Endothelial cell of hepatic sinusoid (primary cell): ENCODE results near the gene ABCC10.

Experiments
- in situ Hi-C: cut with HindIII; loops from 2 replicates; pipeline ENCODE4 v1.10.0; 2017; ENCODE audit warnings: low sequenced_read_pairs

Gene ABCC10

DNA sequence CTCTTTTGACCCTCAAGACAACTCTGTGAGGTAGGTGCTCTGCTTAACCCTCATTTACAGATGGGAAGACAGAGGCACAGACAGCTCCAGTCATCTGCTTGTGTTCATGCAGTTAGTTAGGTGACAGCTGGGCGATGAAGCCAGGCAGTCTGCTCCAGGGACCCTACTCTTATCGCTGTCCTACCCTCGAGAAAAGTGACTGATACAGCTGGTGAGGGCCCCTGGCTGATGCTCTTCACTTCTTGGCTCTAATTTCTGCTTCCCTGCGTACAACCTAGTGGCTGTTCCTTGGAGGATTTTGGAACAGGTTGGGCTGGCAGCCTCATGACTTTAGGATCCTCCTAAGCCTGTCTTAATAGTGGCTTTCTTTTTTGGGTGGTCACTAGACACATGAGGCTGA lies 40.9 kb downstream of the ABCC10 start:
- in situ Hi-C loops: no loop called here

DNA sequence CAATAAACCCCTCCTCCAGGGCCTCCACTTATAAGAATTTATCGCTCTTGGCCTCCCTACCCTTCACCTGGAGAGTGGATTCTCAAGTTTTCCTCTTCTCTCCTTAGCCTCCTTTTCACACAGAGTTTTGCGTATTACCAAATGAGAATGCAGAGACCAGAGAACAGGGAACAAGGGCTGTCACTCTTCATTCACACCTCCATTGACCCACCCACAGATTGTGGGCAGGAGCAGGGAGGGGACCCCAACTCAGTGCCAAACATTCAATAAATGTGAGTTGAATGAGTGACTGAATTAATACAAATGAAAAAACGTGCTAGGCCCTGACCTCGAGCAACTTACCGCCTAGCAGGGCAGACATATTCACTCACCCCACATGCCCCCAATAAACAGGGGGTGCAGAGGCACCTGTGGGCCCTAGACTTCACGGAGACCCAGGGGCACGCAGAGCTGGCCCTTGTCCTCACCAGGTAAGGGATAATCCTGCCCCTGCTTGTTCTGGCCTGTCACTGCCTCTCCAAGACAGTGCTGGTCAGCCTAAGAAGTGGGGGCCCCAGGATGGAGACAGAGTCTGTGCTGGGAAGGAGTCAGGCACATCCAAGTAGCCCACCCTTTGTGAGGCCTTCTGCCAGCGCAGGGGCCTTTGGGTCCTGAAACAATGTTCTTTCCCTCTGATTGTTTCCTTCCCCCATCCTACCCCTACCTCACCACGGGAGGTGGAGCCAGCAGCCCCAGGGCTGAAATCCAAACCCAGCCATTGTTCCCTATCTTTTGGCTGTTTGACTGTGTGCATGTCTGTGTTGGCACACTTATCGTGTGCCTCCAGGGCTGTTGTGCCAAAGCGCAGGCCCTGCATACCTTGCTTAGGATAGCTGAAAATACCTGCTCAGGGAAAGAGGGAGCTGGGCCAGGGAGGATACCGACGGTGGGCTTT lies 41.7 kb downstream of the ABCC10 start:
- in situ Hi-C loops: no loop called here

DNA sequence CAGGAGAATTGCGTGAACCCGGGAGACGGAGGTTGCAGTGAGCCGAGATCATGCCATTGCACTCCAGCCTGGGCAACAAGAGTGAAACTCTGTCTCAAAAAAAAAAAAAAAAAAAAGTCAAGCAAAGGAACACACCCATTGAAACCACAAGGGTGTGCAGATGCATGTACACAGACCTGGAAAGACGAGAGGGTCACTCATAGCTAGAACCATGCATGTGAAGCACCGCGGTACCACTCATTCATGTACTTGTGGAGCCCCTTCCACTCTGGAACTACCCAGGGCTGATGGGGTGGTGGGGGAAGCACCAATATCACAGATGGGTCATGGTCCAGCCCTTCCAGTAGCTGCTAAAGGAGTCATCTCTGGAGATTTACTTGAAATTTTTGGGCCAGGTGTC lies 42.6 kb downstream of the ABCC10 start:
- in situ Hi-C loops: no loop called here

DNA sequence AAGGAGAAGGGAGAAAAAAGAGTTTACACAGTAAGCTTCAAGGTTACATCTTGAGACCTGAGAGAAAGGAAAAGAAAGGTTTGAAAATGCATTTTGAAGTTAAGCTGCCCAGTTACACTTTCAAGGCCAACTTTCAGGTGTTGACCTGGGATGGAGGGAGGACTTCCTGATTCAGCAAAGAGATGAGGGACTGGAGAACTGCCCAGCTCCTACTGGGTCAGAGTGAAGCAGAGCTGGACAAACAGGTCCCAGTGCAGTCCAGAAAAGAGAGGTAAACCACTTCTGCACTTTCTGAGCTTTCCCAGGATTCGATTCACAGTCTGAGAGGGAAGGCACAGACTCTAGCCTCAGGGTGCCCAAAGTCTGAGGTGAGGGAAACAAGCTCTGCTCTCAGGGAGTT lies 44.1 kb downstream of the ABCC10 start:
- in situ Hi-C loops: no loop called here

DNA sequence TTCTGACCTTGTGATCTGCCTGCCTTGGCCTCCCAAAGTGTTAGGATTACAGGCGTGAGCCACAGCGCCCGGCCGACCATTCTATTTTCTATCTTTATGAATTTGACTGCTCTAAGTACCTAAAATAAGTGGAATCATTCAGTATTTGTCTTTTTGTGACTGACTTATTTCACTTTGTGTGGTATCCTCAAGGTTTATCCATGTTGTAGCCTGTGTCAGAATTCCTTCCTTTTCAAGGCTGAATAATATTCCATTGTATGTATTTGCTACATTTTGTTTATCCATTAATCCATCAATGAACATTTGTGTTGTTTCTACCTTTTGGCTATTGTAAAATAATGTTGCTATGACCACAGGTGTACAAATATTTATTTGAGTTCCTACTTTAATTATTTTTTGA lies 45.2 kb downstream of the ABCC10 start:
- in situ Hi-C loops: no loop called here

DNA sequence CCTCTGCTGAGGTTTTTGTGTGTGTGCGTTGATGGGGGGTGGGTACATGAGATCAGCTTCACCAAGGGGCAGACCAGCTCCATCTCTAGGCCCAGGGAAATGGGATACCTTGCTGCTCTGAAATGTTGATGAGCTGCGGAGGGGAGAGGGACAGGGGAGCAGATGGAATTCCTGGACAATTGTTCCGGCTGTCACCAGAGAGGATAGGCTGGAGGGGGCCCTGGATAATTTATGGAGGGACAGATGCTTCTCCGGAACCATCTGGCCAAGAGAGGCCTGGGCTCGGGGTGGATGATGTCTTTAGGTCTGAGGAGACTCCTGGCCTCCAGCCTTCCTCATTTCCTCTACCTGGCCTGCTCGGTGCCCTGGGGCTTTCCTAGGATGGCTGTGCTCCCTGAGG lies 48.2 kb downstream of the ABCC10 start:
- in situ Hi-C loops: no loop called here

DNA sequence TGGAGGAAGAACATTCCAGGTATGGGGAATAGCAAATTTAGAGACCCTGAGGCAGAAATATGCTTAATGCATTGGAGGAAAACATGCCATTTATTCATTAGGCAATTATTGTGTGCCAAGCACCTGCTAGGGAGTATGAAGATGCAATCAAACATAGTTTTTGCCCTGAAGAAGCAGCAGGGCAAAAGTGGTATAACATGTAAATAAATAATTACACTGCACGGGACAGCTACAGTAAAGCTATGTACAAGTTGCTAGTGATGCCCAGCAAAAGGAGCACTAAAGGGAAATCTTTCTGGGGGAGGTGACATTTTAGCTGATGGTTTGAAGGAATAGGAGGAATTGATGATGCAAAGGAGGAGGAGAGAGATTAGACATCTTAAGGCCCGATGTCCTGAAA lies 49.4 kb downstream of the ABCC10 start:
- in situ Hi-C loops: no loop called here

DNA sequence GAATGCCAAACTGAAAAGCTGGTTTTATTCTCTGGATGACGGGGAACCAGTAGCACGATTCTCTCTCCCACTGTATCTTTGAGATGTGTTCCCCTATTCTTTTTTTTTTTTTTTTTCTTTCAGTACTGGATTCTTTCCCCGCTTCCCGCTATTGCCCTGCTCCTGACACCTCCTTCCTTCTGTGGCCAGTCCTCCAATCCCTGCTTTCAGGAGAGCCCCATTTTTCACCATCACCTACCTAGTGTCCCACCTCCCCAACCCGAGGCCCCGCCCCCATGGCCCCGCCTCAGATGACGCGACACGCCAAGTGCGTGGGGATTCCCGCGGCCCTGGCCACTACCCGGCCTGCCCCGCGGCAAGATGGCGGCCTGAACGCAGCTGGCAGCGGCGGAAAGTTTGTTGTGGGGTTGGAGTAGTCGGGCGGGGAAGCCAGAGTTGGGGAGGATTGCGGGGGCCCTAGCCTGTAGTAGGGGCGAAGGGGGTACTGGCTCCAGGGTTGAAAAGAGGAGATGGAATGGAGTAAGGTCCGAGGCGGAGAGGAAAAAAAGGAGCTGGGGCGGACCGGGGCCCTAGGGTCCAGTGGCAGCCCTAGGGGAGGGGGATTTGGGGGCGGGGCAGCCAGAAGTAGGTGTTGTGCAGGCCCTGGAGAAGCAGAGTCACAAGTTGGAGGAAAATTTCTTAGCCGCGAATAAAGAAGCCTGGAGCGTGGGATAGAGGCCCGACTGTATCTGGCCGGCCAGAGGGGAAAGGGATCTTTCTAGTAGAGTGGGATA lies 50.1 kb downstream of the ABCC10 start, which contains the start of gene TJAP1:
Gene TJAP1, plus strand, starts transcription at position 336 of the 773 bp plus-strand sequence. CDS start 21,432 bp downstream, outside the sequence.
- in situ Hi-C loops: no loop called here

DNA sequence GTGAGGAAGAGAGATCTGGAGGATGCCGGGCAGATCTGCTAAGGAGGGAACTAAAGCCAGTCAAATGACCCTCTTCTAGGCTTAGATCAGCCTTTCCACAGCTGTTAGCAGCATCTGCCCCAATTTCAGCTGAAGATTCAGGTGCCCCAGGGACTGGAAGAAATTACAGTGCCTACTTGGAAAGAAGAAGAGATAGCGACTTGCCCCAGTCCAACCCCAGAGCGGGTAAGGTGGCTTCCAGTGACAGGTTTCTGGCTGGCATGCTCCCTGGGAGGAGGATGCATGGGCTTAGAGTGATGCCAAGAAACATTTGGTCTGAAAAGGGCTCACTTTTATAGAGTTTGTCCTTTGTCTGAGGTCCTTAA lies 50.6 kb downstream of the ABCC10 start:
- in situ Hi-C loops: no loop called here

DNA sequence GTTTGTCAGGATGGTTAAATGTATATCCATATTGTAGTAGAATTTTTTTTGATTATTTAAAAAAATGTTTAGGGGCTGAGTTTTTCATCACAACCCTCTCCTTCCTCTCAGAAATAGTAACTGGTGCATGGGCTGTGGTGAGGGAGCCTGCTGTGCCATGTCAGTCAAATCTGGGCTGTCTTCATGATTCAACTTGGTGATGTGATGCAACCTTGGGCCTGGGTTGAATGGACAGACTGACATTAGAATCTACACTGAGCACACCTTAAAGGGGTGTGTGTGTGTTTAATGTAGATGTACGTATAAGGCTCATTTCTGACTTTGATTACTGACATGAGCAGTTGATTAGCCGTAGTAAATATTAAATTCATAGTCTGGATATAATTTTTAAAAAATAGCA lies 53.7 kb downstream of the ABCC10 start:
- in situ Hi-C loops: no loop called here

DNA sequence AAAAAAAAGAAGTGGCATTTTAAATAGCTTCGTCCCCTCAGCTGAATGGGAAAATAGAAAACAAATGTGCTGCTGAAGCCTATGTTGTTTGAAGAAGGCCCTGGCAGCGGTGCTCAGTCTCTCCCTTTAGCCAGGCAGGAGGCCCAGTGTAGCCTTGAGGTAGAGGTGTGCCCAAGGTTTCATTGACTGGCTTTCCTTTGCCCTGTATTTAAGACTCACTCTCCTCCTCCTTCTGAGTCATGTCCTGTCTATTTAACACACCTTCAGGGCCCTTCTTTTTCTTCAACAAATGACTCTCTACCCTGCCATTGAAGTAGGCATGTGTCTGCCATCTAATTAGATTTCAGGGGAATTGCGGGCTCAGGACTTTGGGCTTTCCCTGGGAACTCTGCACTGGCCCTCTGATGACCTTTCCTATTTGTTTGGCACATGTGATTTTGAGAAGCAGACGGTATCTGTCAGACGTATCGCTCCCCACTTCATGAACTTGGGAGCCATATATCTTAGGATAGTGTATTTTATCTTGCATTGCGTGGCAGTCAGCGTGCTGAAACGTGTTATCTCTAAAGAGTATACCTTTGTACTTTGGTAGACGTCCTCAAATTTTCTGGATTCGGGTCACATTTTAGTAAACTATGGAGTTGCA lies 54.4 kb downstream of the ABCC10 start:
- in situ Hi-C loops: no loop called here

DNA sequence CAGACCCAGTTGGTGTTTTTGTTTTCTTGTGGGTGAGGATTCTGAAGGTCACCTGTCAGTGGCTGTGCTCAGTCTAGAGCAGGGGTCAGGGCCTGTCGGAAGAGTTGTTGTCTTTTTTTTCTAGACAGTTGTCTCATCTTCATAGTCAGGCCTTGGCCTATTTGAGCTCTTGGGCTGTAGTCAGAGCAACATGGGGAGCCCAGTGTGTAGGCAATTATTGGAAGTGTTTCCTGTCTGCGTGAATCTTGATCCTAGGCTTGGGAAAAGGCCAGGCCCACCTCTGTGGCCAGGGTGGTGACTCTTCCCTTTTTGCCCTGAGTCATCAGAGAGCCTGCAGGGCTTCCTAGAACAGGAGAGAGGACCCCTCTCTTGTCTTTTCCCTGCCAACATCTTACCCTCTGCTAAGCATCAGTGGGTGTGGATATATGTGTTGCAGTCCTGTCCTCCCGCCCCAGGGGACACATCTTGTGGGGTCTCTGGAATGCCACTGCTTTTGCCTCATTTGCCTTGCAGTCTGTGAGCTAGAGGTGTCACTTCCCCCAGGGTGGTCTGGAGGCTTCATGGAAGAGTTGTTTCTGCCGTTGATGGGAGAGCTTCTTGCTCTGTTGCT lies 61.4 kb downstream of the ABCC10 start:
- in situ Hi-C loops: no loop called here

DNA sequence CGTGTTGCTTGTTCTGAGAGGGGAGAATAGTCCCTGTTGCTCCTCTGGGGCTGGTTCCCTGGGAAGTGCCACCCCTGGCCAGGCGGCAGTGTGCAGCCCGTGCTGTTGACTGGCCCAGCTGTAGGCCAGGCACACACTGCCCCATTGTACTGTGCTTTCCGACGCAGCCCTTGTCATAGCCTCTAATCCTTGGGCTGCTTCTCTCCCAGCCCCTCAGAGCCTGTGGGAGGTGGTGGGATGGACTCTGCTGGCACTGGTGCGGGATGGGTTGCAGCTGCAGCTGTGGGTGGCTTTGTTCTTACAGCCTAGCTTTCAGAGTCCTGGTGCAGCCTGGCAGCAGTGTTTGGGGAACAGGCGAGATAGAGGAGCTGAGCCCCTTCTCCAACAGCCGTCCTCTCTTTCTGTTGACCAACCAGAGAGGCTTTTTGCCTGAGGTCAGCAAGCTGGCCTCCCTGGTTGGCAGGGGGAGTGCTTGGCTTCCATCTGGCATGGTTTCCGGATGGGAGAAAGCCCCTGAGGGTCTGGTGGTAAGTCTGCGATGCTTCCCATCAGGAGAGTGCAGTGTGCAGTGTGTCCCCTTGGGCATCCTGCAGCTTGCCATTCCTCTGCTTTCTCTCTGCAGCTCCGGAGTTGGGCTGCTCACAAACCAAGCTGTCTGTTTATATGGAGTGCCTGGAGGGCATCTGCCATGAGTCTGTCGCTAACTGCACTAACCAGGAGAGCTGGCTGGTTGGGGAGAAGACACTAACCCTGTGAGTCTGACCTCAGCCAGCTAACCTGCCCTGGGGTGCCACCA lies 62.1 kb downstream of the ABCC10 start:
- in situ Hi-C loops: no loop called here

DNA sequence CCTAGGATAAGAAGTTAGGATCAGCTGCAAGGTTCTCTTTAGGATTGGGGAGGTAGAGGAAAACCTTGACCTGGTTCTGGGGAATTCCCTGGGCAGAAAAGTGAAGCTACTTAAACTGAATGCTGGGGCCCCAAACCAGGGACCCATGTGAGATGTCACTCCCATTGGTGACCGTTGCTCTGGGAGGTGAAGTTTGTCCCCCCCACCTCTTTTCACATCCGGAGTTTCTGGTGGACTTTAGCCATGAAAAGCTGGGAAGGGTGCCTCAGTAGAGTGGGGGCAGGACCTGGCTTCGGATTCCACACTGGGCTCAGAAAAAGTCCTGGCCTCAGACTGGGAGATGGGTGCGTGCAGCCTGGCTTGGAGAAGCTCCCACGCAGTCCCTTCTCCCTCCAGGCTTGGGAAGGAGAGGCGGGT lies 63.2 kb downstream of the ABCC10 start:
- in situ Hi-C loops: no loop called here

DNA sequence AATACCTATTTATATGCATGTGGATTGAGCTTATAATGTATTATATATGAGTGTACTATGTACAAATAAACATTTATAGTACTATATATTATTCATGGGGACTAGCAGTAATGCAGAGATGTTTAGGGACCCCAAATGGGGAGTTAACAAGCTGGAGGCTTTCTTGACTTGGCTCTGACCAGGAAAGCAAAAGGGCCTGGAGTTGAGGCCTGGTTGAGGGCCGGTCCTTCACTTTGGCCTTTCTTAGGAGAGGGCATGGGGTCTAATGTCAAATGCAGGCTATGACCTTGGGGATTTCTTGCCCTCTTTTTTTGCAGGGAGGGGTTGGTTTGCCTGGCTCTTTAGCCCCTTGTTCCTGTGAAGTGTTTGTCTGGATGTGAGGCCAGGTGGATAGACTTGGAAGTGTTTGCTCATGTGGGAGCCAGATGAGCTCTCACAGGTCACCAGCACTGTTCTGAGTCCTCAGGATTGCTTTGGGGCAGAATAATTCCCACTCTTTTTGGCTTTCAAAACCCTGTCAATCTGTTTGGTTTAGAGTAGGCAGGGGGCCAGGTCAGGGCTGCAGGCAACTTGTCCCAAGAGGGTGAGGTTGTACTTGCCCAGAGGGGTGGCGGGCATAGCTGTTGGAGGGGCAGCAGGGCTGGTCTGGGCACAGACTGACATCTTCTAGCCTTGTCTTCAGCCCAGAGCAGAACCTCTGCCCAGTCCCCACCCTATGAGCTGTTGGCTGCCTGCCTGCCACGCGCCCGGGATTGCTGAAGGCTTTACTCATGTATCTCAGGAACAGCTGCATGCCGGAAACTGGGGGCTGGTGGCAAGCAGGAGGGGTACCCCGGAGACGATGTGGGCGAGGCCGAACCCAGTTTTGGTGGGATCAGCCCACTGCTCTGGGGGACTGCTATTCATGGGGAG lies 64.7 kb downstream of the ABCC10 start:
- in situ Hi-C loops: no loop called here

DNA sequence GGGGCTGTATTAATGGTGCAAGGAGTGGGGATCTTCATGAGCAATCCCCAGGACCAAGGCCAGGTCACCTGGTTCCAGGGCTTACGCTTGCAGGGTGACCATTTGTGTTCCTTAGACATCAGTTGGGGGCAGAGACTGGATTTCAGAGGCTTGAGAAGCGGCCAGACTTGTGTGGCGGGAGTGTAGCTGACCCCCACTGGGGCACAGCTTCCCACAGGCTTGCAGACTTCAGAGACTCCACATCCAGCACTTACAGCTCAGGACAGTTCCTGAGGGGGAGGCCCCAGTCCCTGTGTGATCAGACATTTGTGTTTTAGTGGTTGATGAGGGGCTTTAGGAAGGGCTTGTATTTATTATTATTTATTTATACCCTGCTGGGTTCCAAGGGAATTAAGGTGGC lies 65.3 kb downstream of the ABCC10 start:
- in situ Hi-C loops: no loop called here

DNA sequence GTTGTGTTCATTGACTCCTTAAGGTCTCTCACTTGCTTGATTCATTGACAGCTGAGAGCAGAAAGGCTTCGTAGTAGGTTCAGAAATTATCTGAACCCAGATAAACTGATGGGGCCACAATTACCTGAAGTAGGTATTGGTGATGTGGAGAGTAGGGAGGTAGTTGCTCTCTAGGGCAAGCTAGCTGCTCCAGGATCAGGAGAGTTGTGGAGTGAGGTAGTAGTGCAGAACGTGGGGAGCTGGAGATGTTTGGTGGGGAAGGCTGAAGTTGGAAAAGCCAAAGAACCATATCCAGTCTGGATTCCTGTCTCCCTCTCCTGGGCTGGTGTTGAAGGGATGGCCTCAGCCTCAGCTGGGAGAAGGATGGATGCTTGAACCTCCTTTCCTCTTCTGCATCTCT lies 65.9 kb downstream of the ABCC10 start:
- in situ Hi-C loops: no loop called here

DNA sequence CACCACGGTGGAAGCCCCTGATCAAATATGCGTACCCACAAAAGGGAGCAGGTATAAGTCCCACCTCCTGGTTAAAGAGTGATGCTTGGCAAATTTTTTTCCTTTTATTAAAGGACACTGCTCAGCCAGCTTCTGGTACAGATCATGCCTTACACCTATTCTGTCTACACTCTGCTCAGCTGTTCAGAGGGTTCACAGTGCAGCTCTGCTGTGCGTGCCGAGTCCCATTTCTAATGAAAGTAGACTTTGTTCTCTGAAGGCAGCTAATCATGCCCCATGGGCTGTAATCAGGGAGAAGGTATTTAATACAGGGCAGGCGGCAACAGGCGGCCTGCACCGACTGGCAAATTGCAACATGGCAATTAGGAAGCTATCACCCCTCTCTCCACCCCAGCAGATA lies 66.5 kb downstream of the ABCC10 start:
- in situ Hi-C loops: no loop called here

DNA sequence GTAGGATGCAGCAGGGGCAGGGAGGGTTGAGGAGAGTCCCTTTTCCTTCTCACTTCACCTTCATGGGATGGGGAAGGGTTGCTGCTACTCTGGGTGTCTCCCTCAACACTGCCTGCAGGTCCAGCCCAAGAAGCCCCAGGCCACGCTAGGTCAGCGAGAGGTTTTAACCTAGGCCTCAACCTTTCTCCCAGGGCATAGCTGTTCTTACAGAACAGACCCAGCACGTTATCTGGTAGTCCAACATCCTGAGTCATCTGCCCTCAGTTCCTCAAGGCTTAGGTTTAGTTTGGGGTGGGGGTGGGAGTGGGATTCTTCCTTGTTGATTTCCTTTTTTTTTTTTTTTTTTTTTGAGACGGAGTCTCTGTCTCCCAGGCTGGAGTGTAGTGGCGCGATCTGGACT lies 67.0 kb downstream of the ABCC10 start:
- in situ Hi-C loops: no loop called here
